H9 (cell line): ENCODE results near the gene TSPAN32. TPM values are rescaled to one million over a fixed set of nuclear protein-coding genes. Genes with fewer than 3 reads are reported as not detected.

ENCODE experiments used
- DNase-seq: peaks from one replicate; pipeline ENCODE4 v3.0.0-alpha.2; 2017
- H2AFZ ChIP-seq: one replicate; pipeline ENCODE4 v1.6.1; 2013; ENCODE audit warnings: mild to moderate bottlenecking, low read length, control low read depth, moderate library complexity
- H2AK5ac ChIP-seq: 2 replicates; pipeline ENCODE4 v1.6.1; 2013; ENCODE audit warnings: low read length, control low read depth, mixed read lengths; ENCODE audit not compliant: insufficient read length
- H2BK120ac ChIP-seq: one replicate; pipeline ENCODE4 v1.6.1; 2013; ENCODE audit warnings: low read depth, mild to moderate bottlenecking, low read length, control low read depth, inconsistent platforms; ENCODE audit not compliant: poor library complexity, severe bottlenecking
- H2BK12ac ChIP-seq: 2 replicates; pipeline ENCODE4 v1.6.1; 2013; ENCODE audit warnings: low read length, control low read depth, mixed read lengths, low read depth; ENCODE audit not compliant: insufficient read length
- H2BK15ac ChIP-seq: 2 replicates; pipeline ENCODE4 v1.6.1; 2013; ENCODE audit warnings: low read depth, low read length, control low read depth
- H2BK20ac ChIP-seq: one replicate; pipeline ENCODE4 v1.6.1; 2013; ENCODE audit warnings: low read depth, mild to moderate bottlenecking, low read length, control low read depth, inconsistent platforms; ENCODE audit not compliant: poor library complexity, severe bottlenecking
- H2BK5ac ChIP-seq: 2 replicates; pipeline ENCODE4 v1.6.1; 2013; ENCODE audit warnings: low read length, control low read depth, mixed read lengths; ENCODE audit not compliant: insufficient read length
- H3K14ac ChIP-seq: 2 replicates; pipeline ENCODE4 v1.6.1; 2013; ENCODE audit warnings: low read length, control low read depth; ENCODE audit not compliant: insufficient read depth
- H3K18ac ChIP-seq: 2 replicates; pipeline ENCODE4 v1.6.1; 2013; ENCODE audit warnings: low read depth, mild to moderate bottlenecking, mixed read lengths, low read length, control low read depth; ENCODE audit not compliant: insufficient read length
- H3K23ac ChIP-seq: 2 replicates; pipeline ENCODE4 v1.6.1; 2013; ENCODE audit warnings: low read length, control low read depth, mixed read lengths, low read depth; ENCODE audit not compliant: insufficient read length
- H3K23me2 ChIP-seq: 2 replicates; pipeline ENCODE4 v1.6.1; 2013; ENCODE audit warnings: low read depth, mild to moderate bottlenecking, mixed read lengths, low read length, control low read depth; ENCODE audit not compliant: insufficient read length, poor library complexity, severe bottlenecking
- H3K27ac ChIP-seq: 2 replicates; pipeline ENCODE4 v1.5.1; 2013; ENCODE audit warnings: low read length, control low read depth, mixed read lengths, low read depth; ENCODE audit not compliant: insufficient read length
- H3K27me3 ChIP-seq: 2 replicates; pipeline ENCODE4 v1.6.1; 2013; ENCODE audit warnings: low read length, control low read depth, inconsistent platforms; ENCODE audit not compliant: insufficient read depth
- H3K4ac ChIP-seq: 2 replicates; pipeline ENCODE4 v1.6.1; 2013; ENCODE audit warnings: low read depth, mild to moderate bottlenecking, control low read depth, inconsistent platforms, low read length, moderate library complexity
- H3K4me1 ChIP-seq: 2 replicates; pipeline ENCODE4 v1.6.1; 2013; ENCODE audit warnings: low read length, control low read depth, inconsistent platforms; ENCODE audit not compliant: insufficient read depth
- H3K4me2 ChIP-seq: 2 replicates; pipeline ENCODE4 v1.6.1; 2013; ENCODE audit warnings: low read length, control low read depth, mixed read lengths; ENCODE audit not compliant: insufficient read length, insufficient read depth
- H3K56ac ChIP-seq: 2 replicates; pipeline ENCODE4 v1.6.1; 2013; ENCODE audit warnings: low read depth, mild to moderate bottlenecking, mixed read lengths, low read length, control low read depth; ENCODE audit not compliant: insufficient read length
- H3K79me1 ChIP-seq: 2 replicates; pipeline ENCODE4 v1.6.1; 2013; ENCODE audit warnings: low read depth, mild to moderate bottlenecking, moderate library complexity, low read length, control low read depth, inconsistent platforms; ENCODE audit not compliant: insufficient read depth, poor library complexity, severe bottlenecking
- H3K79me2 ChIP-seq: 2 replicates; pipeline ENCODE4 v1.6.1; 2013; ENCODE audit warnings: low read length, control low read depth, inconsistent platforms; ENCODE audit not compliant: insufficient read depth
- H3K9ac ChIP-seq: 2 replicates; pipeline ENCODE4 v1.6.1; 2013; ENCODE audit warnings: low read length, control low read depth, mixed read lengths; ENCODE audit not compliant: insufficient read length; ENCODE audit errors: extremely low read depth
- H3K9me3 ChIP-seq: one replicate; pipeline ENCODE4 v1.6.1; 2013; ENCODE audit warnings: low read depth, low read length, inconsistent platforms; ENCODE audit not compliant: control insufficient read depth
- H3T11ph ChIP-seq: one replicate; pipeline ENCODE4 v1.6.1; 2013; ENCODE audit warnings: mild to moderate bottlenecking, low read length, control low read depth, inconsistent platforms
- H4K20me1 ChIP-seq: one replicate; pipeline ENCODE4 v1.6.1; 2013; ENCODE audit not compliant: control insufficient read depth, insufficient read length, insufficient read depth
- H4K5ac ChIP-seq: 2 replicates; pipeline ENCODE4 v1.6.1; 2013; ENCODE audit warnings: low read depth, mild to moderate bottlenecking, mixed read lengths, low read length, control low read depth; ENCODE audit not compliant: insufficient read length
- H4K8ac ChIP-seq: replicated peaks from 2 replicates; pipeline ENCODE4 v1.6.1; 2013; ENCODE audit warnings: low read length, control low read depth, mixed read lengths, low read depth; ENCODE audit not compliant: insufficient read length
- H4K91ac ChIP-seq: 2 replicates; pipeline ENCODE4 v1.6.1; 2013; ENCODE audit warnings: low read depth, mild to moderate bottlenecking, moderate library complexity, mixed read lengths, low read length, control low read depth; ENCODE audit not compliant: insufficient read length
- H3K27ac Mint-ChIP-seq, 3 experiments: 2 replicates in 2 of 3; 3 replicates in 1 of 3; pipeline ENCODE4 v1.8.0; 2020 to 2021; ENCODE audit warnings: mixed read lengths in 3 of 3, mild to moderate bottlenecking in 1 of 3, moderate library complexity in 1 of 3
- H3K27me3 Mint-ChIP-seq: 2 replicates; pipeline ENCODE4 v1.8.0; 2021; ENCODE audit warnings: low read depth, mild to moderate bottlenecking, moderate library complexity, mixed read lengths
- H3K36me3 Mint-ChIP-seq, 3 experiments: 2 replicates in 2 of 3; 3 replicates in 1 of 3; pipeline ENCODE4 v1.8.0; 2020 to 2021; ENCODE audit warnings: low read depth in 3 of 3, mixed read lengths in 3 of 3; ENCODE audit not compliant: insufficient read depth in 1 of 3
- H3K4me1 Mint-ChIP-seq, 2 experiments: 2 replicates each; pipeline ENCODE4 v1.8.0; 2020; ENCODE audit warnings: mixed read lengths in 2 of 2
- H3K4me3 Mint-ChIP-seq, 2 experiments: 2 replicates in 1 of 2; 3 replicates in 1 of 2; pipeline ENCODE4 v1.8.0; 2020 to 2021; ENCODE audit warnings: mild to moderate bottlenecking in 2 of 2, mixed read lengths in 2 of 2, moderate library complexity in 1 of 2
- H3K9me3 Mint-ChIP-seq, 2 experiments: 2 replicates in 1 of 2; 3 replicates in 1 of 2; pipeline ENCODE4 v1.8.0; 2020; ENCODE audit warnings: mild to moderate bottlenecking in 2 of 2, mixed read lengths in 2 of 2, moderate library complexity in 1 of 2
- WGBS: extraction: QIAGEN DNeasy Blood & Tissue Kit; methylation state at CpG from one replicate; pipeline ENCODE4 v1.1.7; 2013; ENCODE audit warnings: missing lambda C conversion rate, low lambda C conversion rate, mixed read lengths; ENCODE audit not compliant: insufficient read length; ENCODE audit errors: extremely low coverage; 5-methylcytosine and 5-hydroxymethylcytosine counted together
- total RNA-seq: library from RNA; stranded (reverse); gene quantifications from 2 replicates; pipeline ENCODE4 v1.2.1, GENCODE V29; 2021
- TF ChIP-seq, protein P1 (sequence below): fragments of 200-600 bp; sonication (generic); conservative IDR thresholded peaks from 3 replicates; pipeline ENCODE4 v1.8.0; 2021; ENCODE audit warnings: antibody characterized with exemption, mild to moderate bottlenecking

Gene TSPAN32
- total RNA-seq, 1 experiment from 2014 or later, result not detected

- H2AK5ac ChIP-seq, result no peak overlapping the region
- Mint-ChIP-seq H3K27ac (no peak overlapping the region; a peak in 1 of 7 replicates), H3K9me3 (peaks cover 27 to 33% of the 10 kb centered on the region in 2 experiments), H3K36me3 (peaks cover 0 to 8% (median 4%) of the 10 kb centered on the region in 3 experiments; a peak in 2 of 7 replicates), H3K4me1 (peaks cover 0 to 5% of the 10 kb centered on the region in 2 experiments; a peak in 1 of 4 replicates), H3K27me3 (peaks cover 37% of the 10 kb centered on the region), H3K4me3 (no peak overlapping the region)
- no peaks in the 10 kb centered on the region for H4K20me1 ChIP-seq
- no peak overlapping the region for H3K56ac ChIP-seq
- TF ChIP-seq, protein P1, sequence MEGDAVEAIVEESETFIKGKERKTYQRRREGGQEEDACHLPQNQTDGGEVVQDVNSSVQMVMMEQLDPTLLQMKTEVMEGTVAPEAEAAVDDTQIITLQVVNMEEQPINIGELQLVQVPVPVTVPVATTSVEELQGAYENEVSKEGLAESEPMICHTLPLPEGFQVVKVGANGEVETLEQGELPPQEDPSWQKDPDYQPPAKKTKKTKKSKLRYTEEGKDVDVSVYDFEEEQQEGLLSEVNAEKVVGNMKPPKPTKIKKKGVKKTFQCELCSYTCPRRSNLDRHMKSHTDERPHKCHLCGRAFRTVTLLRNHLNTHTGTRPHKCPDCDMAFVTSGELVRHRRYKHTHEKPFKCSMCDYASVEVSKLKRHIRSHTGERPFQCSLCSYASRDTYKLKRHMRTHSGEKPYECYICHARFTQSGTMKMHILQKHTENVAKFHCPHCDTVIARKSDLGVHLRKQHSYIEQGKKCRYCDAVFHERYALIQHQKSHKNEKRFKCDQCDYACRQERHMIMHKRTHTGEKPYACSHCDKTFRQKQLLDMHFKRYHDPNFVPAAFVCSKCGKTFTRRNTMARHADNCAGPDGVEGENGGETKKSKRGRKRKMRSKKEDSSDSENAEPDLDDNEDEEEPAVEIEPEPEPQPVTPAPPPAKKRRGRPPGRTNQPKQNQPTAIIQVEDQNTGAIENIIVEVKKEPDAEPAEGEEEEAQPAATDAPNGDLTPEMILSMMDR, result no peak
- no peak overlapping the region for H2BK5ac ChIP-seq
- H4K91ac ChIP-seq, result no peak overlapping the region
- H3K27me3 ChIP-seq, result no peaks in the 10 kb centered on the region; the same call in 1 of the 2 replicates
- H2BK120ac ChIP-seq, result no peak overlapping the region
- no peak overlapping the region for H4K8ac ChIP-seq
- no peak overlapping the region for H3K9ac ChIP-seq
- DNase-seq, result no peak
- H3K4me1 ChIP-seq, result no peaks in the 10 kb centered on the region
- WGBS, result no CpG with 5 or more reads among the region's 7 CpGs
- H2BK20ac ChIP-seq, result no peak overlapping the region
- H4K5ac ChIP-seq, result no peak overlapping the region
- no peak overlapping the region for H3K14ac ChIP-seq
- no peak overlapping the region for H3K18ac ChIP-seq
- H2BK15ac ChIP-seq, result no peak overlapping the region
- no peak overlapping the region for H3K23ac ChIP-seq
- no peak overlapping the region for H3K27ac ChIP-seq
- no peak overlapping the region for H3T11ph ChIP-seq
- H2BK12ac ChIP-seq, result no peak overlapping the region
- no peak overlapping the region for H3K4ac ChIP-seq
- no peak overlapping the region for H2AFZ ChIP-seq
- peaks cover 4% of the 10 kb centered on the region for H3K9me3 ChIP-seq
- H3K23me2 ChIP-seq, result peaks cover 2% of the 10 kb centered on the region
- no peak overlapping the region for H3K4me2 ChIP-seq
- H3K79me2 ChIP-seq, result no peaks in the 10 kb centered on the region
- no peaks in the 10 kb centered on the region for H3K79me1 ChIP-seq
Observed at GRCh38 chr11:2355000-2355644, 53.3 kb downstream of the TSPAN32 start.
